NCI-H1436 (cell line): ENCODE measurements around the gene EXOC8.
A peak's percentile ranks its signal among the peaks of the same experiment; 100 is the strongest.

Source experiments
- DNase-seq: peaks from one replicate; lab custom pipeline; 2025; lab: John Stamatoyannopoulos, UW

EXOC8 gene

GRCh38 chr1:231315887-231316286, 21.8 kb downstream of the EXOC8 start:
- DNase-seq = peak; percentile 14

GRCh38 chr1:231313661-231314060, 24.0 kb downstream of the EXOC8 start:
- DNase-seq = no peak

GRCh38 chr1:231312432-231312788, 25.2 kb downstream of the EXOC8 start:
- DNase-seq = no peak

GRCh38 chr1:231311720-231312431, 25.8 kb downstream of the EXOC8 start:
- no peak for DNase-seq

- DNase-seq = no peak
Measured at GRCh38 chr1:231310391-231310934, 27.2 kb downstream of the EXOC8 start.

GRCh38 chr1:231301990-231302389, 35.7 kb downstream of the EXOC8 start:
- DNase-seq = no peak

- no peak for DNase-seq
Measured at GRCh38 chr1:231295938-231296337, 41.7 kb downstream of the EXOC8 start.

- DNase-seq = no peak
Measured at GRCh38 chr1:231286603-231287002, 51.0 kb downstream of the EXOC8 start.

GRCh38 chr1:231284441-231284840, 53.2 kb downstream of the EXOC8 start:
- DNase-seq = no peak
